ENCODE data around the gene EME1. TPM values are rescaled to one million over a fixed set of nuclear protein-coding genes. Genes with fewer than 3 reads are reported as not detected.

EME1 gene
- polyA plus RNA-seq, 1 experiment, result 5.9 TPM

- CTCF ChIA-PET, result interaction anchor here (1.0 to 1.1 kb wide), 2 partner anchors 27 to 59 kb away, joined by 3 read pairs; partner anchors contain the start of gene LRRC59
- Histone ChIP-seq H3K27me3 (ENCODE audit: control insufficient read depth, insufficient read depth, low read length) (no peaks in the 10 kb centered on the region), H3K4me3 (ENCODE audit: low read depth, low read length) (no peak overlapping the region), H3K36me3 (ENCODE audit: control insufficient read depth, insufficient read depth, low read length) (no peaks in the 10 kb centered on the region)
- DNase-seq (ENCODE audit: low read depth), result no peak
- no peak for TF ChIP-seq CTCF (IDR thresholded peaks at IDR 0.05; ENCODE audit: insufficient read depth, low read depth, low read length)
- POLR2A ChIA-PET, result no interaction called here
Observed at GRCh38 chr17:50424246-50424995, 51.4 kb downstream of the EME1 start.

- no peak for DNase-seq (ENCODE audit: low read depth)
- ChIA-PET POLR2A (interaction anchor here (0.6 kb wide), 1 partner anchor 214 kb away, joined by 4 read pairs; no protein-coding TSS in a partner anchor), CTCF (interaction anchor here (1.1 kb wide), 1 partner anchor 28 kb away, joined by 3 read pairs; the partner anchor contains the start of gene LRRC59)
- H3K36me3 ChIP-seq (ENCODE audit: control insufficient read depth, insufficient read depth, low read length), result no peaks in the 10 kb centered on the region
- no peaks in the 10 kb centered on the region for H3K27me3 ChIP-seq (ENCODE audit: control insufficient read depth, insufficient read depth, low read length)
- no peak for TF ChIP-seq CTCF (IDR thresholded peaks at IDR 0.05; ENCODE audit: insufficient read depth, low read depth, low read length)
- peak overlapping the region; percentile 65 for H3K4me3 ChIP-seq (ENCODE audit: low read depth, low read length)
Observed at GRCh38 chr17:50424996-50425681, 52.1 kb downstream of the EME1 start.

- ChIA-PET POLR2A (interaction anchor here (0.6 kb wide), 1 partner anchor 215 kb away, joined by 4 read pairs; no protein-coding TSS in a partner anchor), CTCF (interaction anchor here (0.6 to 1.6 kb wide), 5 partner anchors 12 to 256 kb away, joined by 3 to 5 read pairs (median 3); partner anchors contain the start of gene LRRC59)
- H3K27me3 ChIP-seq (ENCODE audit: control insufficient read depth, insufficient read depth, low read length), result no peaks in the 10 kb centered on the region
- DNase-seq (ENCODE audit: low read depth), result no peak
- TF ChIP-seq CTCF (IDR thresholded peaks at IDR 0.05; ENCODE audit: insufficient read depth, low read depth, low read length), result no peak
- H3K4me3 ChIP-seq (ENCODE audit: low read depth, low read length), result peak within 1 kb of the TSS; percentile 65
- no peaks in the 10 kb centered on the region for H3K36me3 ChIP-seq (ENCODE audit: control insufficient read depth, insufficient read depth, low read length)
Observed at GRCh38 chr17:50425682-50426471, 52.8 kb downstream of the EME1 start, which contains the start of gene ACSF2. Gene ACSF2 (plus strand): TSS chr17:50426218. CDS start chr17:50426262, 44 bp downstream.

GRCh38 chr17:50426472-50426782, 53.4 kb downstream of the EME1 start:
- ChIA-PET CTCF (interaction anchor here (0.8 to 1.6 kb wide), 4 partner anchors 11 to 53 kb away, joined by 3 to 5 read pairs (median 4); partner anchors contain the start of gene LRRC59), POLR2A (no interaction called here)
- TF ChIP-seq CTCF (IDR thresholded peaks at IDR 0.05; ENCODE audit: insufficient read depth, low read depth, low read length), result no peak
- Histone ChIP-seq H3K27me3 (ENCODE audit: control insufficient read depth, insufficient read depth, low read length) (no peaks in the 10 kb centered on the region), H3K36me3 (ENCODE audit: control insufficient read depth, insufficient read depth, low read length) (no peaks in the 10 kb centered on the region), H3K4me3 (ENCODE audit: low read depth, low read length) (peak overlapping the region; percentile 65)
- DNase-seq (ENCODE audit: low read depth), result no peak

All from BJ (cell line).